LNCaP clone FGC (cell line): ENCODE measurements around the gene FBXO9.
"Not testable (repeated sequence)": the region's sequence is repeated elsewhere in the genome, so short reads cannot be mapped to it uniquely, and the experiment has no call there.

Experiments used
- DNase-seq: peaks from one replicate; pipeline ENCODE4 v3.0.0-alpha.2; 2011; ENCODE audit warnings: low read depth
- H3K4me3 ChIP-seq: 2 replicates; pipeline ENCODE4 v1.5.1; 2011; ENCODE audit warnings: mild to moderate bottlenecking, low read depth, low read length, control low read depth
- CTCF ChIP-seq: IDR thresholded peaks from 2 replicates; pipeline ENCODE4 v1.5.1; 2012; ENCODE audit warnings: mild to moderate bottlenecking; ENCODE audit not compliant: control insufficient read depth, insufficient read depth; ENCODE audit errors: extremely low read depth

Gene FBXO9

GRCh38 chr6:53044572-53044971, 20.6 kb upstream of the FBXO9 start:
- DNase-seq = no peak
- no peak for TF ChIP-seq CTCF
- no peak overlapping the region for H3K4me3 ChIP-seq

GRCh38 chr6:53045891-53046673, 19.1 kb upstream of the FBXO9 start:
- no peak for DNase-seq
- no peak for TF ChIP-seq CTCF
- no peak overlapping the region for H3K4me3 ChIP-seq

GRCh38 chr6:53048431-53049195, 16.6 kb upstream of the FBXO9 start:
- no peak for TF ChIP-seq CTCF
- H3K4me3 ChIP-seq = no peak overlapping the region
- no peak for DNase-seq

- H3K4me3 ChIP-seq = no peak overlapping the region
- TF ChIP-seq CTCF = no peak
- DNase-seq = no peak
Observed at GRCh38 chr6:53049415-53049814, 15.8 kb upstream of the FBXO9 start.

- H3K4me3 ChIP-seq, DNase-seq: not testable (repeated sequence)
Observed at GRCh38 chr6:53052152-53052551, 13.1 kb upstream of the FBXO9 start.

GRCh38 chr6:53054532-53054931, 10.7 kb upstream of the FBXO9 start:
- no peak for TF ChIP-seq CTCF
- no peak for DNase-seq
- H3K4me3 ChIP-seq = no peak overlapping the region

GRCh38 chr6:53055873-53056272, 9.3 kb upstream of the FBXO9 start:
- DNase-seq = no peak
- 0 out of 2 replicates have a peak overlapping the region, but pooled peaks have one; percentile 17 for H3K4me3 ChIP-seq
- no peak for TF ChIP-seq CTCF
